HG03095 (cell line): ENCODE data around the gene INCA1.
"Not testable (repeated sequence)": the region's sequence is repeated elsewhere in the genome, so short reads cannot be mapped to it uniquely, and the experiment has no call there.

Experiments used
- ATAC-seq: cut with Tn5 transposase; IDR thresholded peaks from one replicate; pipeline ENCODE4 v1.9.1; 2021; ENCODE audit warnings: moderate library complexity; ENCODE audit not compliant: unreplicated experiment

INCA1 gene, protein sequence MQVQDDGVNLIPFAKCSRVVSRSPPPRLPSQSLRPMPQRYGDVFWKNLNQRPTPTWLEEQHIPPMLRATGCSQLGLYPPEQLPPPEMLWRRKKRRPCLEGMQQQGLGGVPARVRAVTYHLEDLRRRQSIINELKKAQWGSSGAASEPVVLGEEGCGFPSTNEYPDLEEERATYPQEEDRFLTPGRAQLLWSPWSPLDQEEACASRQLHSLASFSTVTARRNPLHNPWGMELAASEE

DNA sequence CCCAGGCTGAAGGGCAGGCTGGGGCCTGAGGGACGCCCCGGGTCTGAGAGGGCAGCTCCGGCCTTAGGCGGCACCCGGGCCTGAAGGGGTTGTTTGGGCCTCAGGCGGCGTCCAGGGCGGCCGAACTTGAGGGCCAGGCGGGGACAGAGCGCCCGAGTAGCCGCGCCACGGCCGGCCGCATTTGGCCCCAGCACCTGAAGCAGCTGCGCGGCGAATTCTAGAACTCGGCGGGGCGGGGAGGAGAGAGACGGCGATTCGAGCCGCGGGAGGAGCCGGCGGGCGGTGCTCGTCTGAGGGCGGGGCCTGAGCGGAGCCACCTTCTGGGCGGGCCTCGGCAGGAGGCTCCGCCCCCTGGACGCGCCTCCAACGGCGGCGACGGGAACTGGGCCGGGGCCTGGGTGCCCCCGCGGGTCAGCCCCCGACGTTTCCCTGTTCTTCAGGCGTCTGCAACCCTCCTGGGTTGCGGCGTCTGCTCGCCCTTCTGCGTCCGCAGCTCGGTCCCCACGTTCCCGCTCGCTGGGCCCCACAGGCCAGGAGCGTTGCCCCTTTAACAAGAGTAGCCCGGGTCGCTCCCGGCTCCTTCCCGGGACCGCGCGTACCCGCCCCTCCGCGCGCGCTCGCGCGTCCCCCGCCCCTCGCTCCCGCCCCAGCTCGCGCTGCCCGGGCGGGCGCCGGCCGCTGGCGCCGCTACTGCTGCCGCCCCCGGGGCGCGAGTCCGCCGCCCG is at the start of gene INCA1, which contains the start of gene KIF1C:
TSS of gene INCA1 (minus strand) at position 221 of the 725 bp plus-strand sequence. CDS start 3,085 bp downstream, outside the sequence.
TSS of gene KIF1C (plus strand) at position 649 of the 725 bp plus-strand sequence. CDS start 2,297 bp downstream, outside the sequence.
- peak; percentile 66 for ATAC-seq

DNA sequence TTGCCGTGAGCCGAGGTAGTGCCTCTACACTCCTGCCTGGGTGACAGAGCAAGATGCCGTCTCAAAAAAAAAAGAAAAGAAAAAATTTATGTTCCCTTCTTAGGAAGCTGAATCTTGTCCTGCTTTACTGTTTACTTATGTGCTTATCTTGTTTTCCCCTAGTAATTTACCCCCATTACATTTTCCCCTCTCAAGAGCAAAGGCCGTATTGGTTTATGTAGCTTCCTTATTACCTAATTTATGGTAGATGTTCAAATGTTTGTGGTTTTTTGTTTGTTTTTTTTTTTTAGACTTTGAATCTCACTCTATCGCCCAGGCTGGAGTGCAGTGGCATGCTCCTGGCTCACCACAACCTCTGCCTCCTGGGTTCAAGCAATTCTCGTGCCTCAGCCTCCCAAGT is 48.2 kb upstream of the INCA1 start:
- ATAC-seq: no peak

DNA sequence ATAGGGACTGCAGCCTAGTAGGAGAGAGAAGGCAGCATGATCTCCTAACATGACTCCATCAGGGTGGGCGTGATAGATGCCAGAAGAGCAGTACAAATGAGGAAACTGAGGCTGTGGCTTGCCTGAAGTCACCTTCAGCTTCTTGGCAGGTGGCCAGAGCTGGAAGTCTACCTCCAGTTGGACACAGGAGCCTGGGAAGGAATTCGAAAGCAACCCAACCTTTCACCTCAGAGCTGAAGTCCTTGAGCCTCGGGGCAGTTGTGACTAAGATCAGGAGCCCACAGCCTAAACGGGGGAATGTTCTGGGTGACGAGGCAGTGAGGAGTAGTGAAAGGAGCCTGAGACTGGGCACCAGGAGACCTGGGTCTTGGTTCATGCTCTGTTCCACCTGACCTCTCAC is 47.3 kb upstream of the INCA1 start:
- no peak for ATAC-seq

DNA sequence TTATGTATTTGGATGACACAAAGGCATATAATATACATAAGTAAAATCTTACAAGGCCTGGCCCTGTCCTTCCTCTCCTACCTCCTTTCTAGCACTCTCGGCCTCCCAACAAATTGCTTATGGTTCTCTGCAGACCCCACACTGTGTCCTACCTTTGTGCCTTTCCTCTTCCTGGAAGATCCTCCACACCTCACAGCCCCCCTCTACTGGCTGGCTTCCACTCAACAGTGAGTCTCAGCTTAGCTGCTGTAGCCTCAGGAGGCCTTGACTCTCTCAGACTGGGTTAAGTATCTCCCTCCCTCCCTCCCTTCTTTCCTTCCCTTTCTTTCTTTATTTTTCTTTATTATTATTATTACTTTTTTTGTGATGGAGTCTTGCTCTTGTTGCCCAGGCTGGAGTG is 46.2 kb upstream of the INCA1 start:
- no peak for ATAC-seq

DNA sequence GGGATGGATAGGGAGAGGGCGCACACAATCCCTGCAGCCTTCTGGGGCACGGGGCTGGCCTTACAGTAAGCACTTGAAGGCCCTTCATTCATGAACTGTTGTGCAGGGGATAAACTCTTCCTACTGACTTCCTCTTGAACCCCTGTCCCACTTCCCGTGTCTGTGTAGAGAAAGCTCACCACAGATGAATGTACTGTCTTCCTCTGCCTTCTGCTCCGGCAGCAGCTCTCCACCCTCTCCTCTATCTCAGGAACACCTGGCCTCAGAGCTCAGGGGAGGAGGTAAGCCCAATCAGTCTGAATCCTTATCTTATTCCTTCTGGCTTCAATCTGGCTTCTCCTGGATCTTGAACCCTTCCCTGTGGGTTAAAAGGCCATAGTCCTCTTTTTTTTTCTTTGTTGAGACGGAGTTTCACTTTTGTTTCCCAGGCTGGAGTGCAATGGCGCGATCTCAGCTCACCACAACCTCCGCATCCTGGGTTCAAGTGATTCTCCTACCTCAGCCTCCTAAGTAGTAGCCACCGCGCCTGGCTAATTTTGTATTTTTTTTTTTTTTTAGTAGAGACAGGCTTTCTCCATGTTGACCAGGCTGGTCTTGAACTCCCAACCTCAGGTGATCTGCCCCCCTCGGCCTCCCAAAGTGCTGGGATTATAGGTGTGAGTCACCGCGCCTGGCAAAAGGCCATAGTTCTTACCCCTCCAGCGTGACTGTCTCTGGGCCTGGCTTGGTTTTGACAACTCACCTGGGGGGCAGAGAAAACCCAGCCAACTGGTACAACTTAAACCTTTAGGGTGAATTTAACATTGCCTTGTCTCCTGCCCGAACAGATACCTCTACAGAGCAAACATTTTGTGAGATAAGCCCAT is 45.1 kb upstream of the INCA1 start:
- ATAC-seq: no peak

DNA sequence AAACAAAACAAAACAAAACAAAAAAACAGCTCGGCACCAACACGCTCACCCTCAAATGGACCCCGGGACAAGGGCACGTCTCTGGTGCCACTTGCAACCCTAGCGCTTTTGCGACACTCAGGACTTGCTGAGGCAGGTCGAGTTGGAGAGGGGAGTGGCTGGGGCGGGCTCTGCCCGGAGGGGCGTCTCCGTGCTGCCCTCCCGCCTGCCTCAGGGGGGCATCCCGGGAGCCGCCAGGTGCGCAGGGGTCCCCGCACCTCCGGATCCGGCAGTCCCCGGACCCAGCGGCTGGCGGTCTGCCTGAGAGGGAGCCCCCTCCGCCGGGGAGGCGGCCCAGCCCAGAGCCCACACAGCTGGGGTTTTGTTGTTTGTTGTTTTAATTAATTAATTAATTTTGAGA is 38.0 kb upstream of the INCA1 start, which contains the start of gene SLC52A1:
TSS of gene SLC52A1 (minus strand) at position 112 of the 400 bp plus-strand sequence. CDS start 820 bp downstream, outside the sequence.
- no peak for ATAC-seq

DNA sequence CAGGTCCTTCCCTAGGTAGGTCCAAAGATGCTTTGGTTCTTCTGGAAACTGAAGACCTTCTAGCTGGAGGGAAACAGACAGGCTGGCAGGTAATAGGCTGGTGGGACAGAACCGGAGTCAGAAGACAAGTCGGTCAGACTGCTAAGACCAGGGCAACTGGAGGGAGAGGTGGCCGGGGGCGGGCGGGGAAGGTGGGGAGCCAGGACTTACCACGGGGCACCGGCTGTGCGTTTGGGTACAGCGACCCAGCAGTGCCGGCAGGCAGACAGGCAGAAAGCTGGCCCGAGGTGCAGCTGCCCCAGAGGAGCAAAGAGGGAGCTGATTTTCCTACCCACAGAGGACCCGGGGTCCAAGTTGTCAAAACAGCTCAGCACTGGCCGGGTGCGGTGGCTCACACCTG is 37.3 kb upstream of the INCA1 start:
- ATAC-seq: no peak

DNA sequence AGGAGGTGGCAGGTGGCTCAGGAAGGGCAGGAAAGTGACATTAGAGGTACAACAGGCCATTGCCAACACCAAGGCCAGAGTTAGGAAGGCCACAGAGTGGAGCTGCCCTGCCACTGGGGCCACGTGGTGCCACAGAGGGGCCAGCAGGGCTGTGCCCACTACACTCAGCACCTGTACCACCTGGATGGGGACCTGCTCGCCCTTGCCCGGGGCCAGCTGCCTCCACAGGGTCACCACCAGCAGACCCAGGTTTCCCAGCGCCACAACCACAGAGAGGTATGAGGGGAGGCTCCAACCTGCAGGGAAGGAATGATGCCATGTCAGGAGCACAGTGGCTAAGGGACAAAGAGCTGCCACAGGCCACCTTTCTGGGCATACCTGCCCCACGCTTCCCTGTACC is 36.7 kb upstream of the INCA1 start:
- ATAC-seq: no peak

DNA sequence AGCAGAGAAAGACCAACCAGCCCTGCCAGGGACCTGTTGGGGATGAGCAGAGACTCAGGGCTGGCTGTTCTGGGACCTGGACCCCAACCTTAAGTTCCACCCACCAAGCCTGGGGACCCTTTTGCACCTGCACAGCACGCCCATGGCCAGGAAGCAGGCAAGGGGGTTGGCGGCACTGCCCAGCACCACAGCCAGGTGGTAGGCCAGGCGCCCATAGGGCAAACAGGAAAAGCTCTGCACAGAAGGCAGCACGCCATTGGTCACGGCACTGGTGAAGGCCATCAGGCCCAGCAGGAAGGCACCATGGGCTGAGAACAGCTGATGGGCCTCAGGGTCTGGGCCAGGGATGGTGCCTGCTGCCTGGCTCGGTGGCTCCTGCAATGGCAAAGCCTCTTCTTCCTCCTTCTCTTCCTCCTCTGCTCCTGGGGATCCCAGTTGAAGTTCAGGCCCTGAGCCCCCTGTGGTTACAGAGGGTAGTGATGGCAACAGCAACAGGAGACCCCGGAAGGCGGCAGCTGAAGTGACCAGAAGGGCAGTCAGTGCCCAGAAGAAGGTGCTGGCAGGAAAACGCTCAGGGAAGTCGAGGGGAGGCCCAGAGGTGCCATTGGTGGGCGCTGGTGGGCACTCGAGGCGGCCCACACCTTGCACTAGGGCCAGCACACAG is 36.2 kb upstream of the INCA1 start:
- no peak for ATAC-seq

DNA sequence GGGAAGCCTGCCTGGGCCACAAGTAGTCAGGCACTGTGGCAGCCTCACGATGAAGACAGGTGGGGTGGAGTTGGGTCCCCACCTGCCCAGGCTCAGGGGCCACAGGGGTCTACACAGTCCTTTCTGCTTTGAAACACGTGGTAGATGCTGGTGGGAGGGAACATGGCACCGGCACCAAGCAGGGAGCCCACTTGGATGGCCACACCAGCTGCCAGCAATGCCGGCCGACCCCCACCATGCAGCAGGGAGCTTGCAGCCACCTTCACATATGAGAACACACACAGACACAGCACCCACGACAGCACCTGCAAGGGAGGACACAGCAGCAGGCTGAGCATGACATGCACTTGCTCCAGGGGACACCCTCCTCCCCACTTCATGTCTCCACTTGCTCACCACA is 35.5 kb upstream of the INCA1 start:
- no peak for ATAC-seq

DNA sequence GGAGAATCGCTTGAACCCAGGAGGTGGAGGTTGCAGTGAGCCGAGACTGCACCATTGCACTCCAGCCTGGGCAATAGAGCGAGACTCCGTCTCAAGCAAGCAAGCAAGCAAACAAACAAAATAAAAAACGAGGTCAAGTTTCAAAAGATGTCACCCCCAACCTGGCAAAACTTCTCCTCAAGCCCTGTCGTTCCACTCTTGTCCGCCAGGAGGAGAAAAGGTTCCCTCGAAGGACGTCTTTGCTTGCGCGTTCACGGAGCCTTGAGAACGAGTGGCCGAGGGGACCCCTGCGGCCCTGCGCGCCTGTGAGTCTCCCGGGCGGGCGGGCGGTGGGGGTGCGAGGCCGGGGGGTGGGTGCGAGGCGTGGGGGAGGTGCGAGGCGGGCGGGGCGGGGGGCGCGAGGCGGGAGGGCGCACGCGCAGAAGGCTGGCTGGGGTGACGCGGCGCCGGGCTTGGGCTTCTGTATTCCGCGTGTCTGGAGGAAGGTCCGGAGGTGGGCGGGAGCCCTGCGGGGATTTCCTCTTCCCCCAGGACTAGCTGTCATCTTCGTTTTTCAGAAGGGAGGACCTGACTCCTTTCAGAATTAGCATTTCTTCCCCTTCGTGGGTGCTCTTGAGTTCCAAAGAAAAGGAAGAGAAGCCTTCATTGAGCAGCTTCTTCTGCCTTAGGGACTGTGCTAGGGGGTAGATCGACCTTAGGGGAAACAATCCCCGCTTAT is 34.2 kb upstream of the INCA1 start:
- ATAC-seq: no peak

DNA sequence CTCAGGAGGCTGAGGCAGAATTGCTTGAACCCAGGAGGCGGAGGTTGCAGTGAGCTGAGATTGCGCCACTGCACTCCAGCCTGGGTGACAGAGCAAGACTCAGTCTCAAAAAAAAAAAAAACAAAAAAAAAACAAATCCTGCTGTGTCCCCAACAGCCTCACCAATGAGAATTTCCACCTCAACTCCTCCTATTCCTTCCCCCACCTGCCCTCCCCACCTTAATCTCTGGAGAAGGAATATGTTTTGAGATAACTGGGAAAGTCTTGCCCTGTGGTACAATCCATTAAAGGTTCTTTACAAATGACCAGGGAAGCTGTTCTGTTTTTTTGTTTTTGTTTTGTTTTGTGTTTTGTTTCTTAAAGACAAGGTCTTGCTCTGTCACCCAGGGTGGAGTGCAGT is 32.8 kb upstream of the INCA1 start:
- not testable (repeated sequence) for ATAC-seq

DNA sequence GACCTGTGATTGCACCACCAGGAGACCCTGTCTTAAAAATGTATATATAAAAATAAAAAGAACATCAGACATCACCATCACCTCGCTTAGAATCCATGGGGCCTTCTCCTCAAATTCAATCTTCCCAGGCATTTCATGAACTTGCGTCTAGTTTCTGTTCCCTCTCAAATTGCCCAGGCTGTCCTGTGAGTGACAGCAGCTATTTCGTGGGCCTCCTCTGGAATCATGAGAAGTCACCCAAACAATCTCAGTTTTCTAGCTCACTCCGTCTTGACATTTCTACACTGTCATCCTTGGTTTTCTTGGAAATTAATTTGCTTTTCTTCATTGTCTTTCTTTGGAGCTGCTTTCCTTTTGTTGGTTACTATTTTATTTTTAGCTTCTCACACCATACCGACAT is 30.6 kb upstream of the INCA1 start:
- no peak for ATAC-seq

DNA sequence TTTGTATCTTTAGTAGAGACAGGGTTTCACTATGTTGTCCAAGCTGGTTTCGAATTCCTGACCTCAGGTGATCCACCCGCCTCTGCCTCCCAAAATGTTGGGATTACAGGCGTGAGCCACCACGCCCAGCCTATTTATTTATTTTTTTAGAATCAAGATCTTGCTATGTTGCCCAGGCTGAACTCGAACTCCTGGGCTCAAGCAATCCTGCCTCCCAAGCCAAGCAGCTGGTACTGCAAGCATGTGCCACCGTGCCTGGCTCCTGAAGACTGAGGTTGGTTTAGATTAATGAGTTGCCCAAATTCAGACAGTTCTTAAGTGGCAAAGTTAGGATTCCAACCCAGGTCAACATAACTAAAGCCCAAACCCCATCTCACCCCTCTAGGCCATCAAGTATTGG is 30.0 kb upstream of the INCA1 start:
- ATAC-seq: no peak

DNA sequence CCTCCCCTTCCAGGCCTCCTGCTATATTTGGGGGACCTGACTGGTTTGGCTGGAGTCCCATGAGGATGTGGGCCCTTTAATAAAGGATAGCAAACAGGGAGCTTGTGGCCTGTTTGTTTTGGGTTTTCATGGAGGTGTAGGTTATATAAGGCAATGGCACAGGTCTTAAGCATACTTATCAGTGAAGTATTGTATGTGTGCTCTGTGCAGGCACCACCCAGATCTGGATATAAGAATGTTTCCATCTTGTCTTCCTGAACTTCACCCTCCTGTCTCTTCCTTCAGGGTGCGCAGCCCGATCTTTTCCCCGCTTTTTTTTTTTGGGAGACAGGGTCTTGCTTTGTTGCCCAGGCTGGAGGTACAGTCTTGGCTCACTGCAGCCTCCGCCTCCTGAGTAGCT is 27.3 kb upstream of the INCA1 start:
- ATAC-seq: no peak

DNA sequence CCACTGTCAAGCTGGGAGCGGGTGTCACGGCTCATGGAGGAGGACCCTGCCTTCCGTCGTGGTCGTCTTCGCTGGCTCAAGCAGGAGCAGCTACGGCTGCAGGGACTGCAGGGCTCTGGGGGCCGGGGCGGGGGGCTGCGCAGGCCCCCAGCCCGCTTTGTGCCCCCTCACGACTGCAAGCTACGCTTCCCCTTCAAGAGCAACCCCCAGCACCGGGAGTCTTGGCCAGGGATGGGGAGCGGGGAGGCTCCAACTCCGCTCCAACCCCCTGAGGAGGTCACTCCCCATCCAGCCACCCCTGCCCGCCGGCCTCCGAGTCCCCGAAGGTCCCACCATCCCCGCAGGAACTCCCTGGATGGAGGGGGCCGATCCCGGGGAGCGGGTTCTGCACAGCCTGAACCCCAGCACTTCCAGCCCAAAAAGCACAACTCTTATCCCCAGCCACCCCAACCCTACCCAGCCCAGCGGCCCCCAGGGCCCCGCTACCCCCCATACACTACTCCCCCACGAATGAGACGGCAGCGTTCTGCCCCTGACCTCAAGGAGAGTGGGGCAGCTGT is 26.3 kb upstream of the INCA1 start:
- no peak for ATAC-seq

DNA sequence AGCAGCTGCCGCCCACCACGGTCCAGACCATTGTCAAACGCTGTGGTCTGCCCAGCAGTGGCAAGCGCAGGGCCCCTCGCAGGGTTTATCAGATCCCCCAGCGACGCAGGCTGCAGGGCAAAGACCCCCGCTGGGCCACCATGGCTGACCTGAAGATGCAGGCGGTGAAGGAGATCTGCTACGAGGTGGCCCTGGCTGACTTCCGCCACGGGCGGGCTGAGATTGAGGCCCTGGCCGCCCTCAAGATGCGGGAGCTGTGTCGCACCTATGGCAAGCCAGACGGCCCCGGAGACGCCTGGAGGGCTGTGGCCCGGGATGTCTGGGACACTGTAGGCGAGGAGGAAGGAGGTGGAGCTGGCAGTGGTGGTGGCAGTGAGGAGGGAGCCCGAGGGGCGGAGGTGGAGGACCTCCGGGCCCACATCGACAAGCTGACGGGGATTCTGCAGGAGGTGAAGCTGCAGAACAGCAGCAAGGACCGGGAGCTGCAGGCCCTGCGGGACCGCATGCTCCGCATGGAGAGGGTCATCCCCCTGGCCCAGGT is 24.9 kb upstream of the INCA1 start:
- no peak for ATAC-seq

DNA sequence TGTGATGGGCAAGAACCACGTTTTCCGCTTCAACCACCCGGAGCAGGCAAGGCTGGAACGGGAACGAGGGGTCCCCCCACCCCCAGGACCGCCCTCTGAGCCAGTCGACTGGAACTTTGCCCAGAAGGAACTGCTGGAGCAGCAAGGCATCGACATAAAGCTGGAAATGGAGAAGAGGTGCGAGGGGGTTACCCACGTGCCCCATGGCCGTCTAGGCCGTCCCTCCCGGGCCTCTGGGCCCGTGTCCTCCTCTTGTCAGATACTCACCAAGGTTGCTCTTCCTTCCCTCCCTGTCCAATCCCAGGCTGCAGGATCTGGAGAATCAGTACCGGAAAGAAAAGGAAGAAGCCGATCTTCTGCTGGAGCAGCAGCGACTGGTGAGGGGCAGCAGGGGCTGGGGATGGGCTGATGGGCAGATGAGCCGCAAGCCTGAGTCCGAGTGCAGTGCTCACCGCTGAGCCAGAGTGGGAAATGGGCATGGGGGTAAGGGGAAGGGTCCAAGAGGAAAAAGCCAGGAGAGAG is 23.2 kb upstream of the INCA1 start:
- no peak for ATAC-seq

DNA sequence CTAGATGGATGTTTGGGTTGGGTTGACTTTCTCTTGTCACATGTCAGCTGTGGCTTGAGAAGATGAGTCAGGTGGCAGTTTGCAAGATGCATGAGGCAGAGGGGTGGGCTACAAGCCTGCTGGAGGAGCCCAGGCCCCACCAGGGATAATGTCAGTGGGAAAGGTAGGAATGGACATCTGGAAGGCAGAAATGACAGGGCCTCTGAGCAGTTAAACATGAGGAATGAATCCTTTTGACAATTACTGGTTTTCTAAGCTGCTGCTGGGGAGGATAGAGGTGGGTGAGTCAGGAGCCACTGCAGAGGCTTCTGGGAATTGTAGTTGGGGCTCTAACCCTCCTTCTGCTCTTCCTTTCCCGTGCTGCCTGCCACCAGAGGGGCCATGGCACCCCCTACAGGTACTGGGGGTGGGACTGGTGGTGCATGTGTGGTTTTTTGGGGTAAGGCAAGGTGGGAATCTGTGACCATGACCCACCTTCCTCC is 22.2 kb upstream of the INCA1 start:
- no peak for ATAC-seq
